ENCODE data around the gene TBXA2R.

The TBXA2R gene

DNA sequence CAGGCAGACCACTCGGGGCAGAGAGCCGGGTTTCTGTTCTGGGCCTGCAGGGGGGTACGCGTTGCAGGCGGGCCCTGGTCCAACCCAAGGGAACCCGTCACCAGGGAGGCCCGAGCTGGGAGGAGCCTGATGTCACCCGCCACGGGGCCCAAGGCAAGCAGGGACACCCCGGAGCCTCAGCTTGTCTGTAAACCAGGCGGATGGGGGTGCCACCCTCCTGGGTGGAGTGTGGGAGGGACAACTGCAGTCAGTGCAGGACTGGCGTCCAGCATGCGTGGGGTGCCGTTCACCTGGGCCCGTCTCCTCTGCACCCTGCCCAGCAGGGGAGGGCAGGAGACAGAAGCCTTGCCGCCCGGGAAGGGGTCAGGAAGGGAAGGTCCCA, 12.9 kb upstream of the TBXA2R start:
- DNase-seq (ENCODE audit: low read depth in 2 of 2): no peak

DNA sequence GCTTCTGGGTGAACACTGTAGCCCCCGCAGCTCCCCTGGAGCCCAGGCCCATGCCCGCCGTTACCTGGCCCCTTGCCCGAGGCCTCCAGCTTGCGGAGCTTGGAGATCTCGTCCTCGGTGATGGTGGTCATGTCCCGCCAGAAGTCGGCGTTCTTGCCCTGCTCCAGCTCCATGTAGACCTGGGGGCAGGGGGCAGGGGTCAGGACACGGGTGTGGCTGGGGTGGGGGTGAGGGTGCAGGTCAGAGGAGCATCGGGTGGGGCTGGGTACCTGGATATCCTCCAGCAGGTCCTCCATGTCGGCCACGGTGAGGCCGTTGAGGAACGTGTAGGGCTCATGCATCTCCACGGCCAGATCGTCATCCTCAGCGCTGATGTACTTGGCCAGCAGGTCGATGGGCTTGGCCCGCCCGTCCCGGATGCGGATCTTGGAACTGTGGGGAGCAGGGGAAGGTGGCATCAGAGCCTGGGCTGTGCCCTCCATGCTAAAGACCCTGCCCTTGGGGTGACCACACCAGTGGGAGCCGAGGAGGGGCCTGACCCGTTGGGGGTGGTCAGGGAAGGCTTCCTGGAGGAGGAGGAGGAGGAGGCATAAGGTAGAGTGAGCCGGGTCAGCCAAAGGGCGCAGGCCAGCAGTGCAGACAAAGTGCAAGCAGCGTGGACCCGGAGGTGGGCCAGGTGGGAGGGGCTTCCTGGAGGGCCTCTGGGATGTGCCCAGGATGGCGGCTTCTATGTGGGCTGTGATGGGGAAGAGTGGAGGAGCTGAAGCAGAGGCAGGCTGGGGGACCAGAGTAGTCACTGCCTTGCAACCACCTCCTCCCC, 12.3 kb upstream of the TBXA2R start:
- DNase-seq (ENCODE audit: low read depth in 2 of 2): no peak

DNA sequence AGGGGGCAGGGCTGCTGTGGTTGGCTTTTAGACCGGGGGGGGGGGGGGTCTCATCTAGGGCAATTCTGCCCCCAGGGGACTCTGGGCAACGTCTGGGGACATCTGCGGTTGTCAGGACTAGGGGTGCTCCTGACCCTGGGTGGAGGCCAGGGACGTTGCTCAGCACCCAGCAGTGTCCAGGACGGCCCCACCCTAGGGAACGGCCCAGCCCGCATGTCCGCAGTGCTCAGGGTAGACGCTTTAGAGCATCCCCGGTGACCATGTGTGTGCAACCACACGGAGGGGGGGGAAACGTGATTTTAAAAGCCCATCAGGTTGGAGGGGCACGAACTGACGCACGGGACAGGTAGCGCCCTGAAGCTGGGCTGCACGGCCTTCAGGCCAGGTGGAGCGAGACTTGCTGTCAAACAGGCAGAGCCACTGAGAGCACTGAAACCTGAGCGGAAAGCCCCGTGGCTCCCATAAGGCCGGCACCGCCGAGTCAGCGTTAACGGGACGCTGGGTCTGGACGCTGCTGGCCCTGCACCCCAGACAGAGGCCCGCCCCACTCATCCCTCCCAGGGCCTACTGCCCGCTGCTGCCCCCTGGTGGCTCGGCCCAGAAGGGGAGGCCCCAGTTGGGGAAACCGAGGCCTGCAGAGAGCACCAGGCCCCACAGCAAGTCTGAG, 11.6 kb upstream of the TBXA2R start:
- DNase-seq (ENCODE audit: low read depth in 2 of 2): peak in 1 of 2 donors; percentile 31

DNA sequence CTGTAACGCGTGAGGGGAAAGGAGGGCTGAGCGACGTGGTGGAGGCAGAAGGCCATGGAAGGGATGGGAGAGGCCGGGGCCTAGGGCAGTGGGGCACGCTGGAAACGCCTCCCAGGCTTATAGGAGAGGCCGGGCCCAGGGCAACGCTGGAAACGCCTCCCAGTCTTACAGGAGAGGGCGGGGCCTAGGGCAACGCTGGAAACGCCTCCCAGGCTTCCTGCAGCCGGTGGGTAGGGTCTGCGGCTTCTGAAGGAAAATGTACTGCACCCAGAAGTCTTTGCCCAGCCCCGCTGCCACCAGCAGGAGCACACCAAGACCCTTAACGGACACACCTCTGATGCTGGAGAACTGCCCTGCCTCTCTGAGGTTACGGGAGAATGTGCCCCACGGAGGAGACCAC, 10.8 kb upstream of the TBXA2R start:
- no peak for DNase-seq (ENCODE audit: low read depth in 2 of 2)

DNA sequence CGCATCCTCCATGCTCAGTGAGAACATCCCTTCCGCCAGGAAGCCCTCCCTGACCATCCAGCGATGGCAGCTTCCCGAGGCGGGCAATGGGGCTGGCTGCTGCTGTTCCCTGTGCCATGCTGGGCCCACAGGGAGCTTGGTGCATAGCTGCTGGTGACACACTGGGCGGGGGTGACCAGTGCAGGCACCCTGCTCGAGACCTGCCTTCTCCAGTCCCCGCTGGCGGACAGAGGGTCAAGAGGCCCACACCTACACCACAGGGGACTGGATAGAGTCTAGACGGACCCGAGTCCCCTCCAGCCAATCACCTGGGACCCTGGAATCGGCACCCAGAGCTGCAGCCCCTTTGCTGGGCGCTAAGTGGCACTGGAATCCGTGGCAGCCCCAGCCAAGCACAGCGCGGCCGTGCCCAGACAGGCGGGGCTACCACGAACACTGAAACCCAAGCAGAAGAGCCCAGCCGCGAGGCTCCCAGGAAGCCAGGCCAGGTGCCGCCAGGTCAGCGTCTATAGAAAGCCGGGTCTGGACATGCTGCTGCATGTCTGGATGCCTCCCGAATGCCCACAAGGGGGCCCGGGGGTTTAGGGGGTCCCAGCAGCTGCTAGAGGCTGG, 9.0 kb upstream of the TBXA2R start:
- DNase-seq (ENCODE audit: low read depth in 2 of 2): no peak

DNA sequence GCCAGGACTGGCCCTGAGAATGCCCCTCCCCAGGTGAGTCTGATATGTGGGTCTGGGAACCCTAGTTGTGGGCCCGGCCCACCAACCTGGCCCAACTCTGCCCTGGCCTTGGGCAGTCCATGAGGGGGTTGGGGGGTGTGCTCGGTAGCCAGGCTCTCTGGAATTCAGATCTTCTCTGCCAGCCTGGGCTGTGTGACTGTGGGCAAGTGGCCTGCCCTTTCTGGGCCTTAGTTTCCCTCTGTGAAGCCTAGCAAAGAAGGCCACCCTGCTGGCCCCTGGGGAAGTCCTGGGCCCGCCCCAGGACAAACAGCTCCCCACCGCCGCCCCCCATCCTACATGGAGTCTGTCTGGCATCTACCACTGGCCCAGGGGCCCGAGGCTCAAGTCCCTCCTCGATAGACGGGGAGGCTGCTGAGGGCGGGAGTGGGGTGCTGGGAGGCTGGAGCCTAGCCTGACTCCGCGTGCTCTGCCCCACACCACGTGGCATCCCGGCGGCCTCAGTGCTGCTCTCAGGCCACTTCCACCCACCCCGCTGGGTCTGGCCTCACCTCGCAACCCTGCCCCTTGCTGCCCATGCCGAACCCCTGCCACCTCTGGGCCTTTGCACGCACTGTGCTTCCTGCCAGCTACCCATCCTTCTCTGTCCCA, 8.3 kb upstream of the TBXA2R start:
- DNase-seq (ENCODE audit: low read depth in 2 of 2): no peak

DNA sequence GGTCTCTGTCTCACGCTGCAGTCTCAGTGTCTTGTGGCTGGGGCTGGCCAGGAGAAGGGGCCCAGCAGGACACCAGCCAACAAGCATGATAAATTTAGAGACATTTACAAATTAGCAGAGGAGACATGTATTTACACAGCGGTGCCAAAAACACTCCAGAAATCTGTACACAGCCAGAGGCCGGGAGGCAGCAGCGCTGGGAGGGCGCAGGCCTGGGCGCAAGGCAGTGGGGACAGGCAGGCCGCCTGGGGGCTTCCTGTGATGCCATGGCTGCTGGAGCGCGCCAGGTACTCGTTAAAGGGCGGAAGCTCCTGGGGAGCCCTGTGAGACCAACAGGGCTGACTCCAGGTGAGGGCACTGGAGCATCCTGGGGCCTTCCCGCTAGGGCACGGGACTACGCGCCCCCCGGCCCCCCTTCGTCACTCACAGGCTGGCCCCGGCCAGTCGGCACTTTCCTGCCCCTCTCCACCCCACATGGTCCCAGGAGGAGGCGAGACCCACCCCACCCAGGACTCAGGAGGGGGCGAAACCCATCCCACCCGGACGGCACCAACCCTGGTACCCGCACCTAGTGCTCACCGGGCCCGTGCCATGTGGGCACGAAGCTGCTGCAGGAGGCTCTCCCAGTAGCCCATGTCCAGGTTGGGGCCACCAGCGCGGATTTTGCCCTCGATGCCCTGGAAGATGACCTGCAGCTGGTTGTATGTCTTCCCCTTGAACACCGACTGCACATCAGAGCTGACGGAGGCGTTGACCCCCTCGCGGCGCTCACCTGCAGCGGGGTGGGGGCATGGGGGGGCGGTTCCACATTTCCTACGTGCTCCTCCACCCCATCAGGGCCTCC, 7.4 kb upstream of the TBXA2R start:
- no peak for DNase-seq (ENCODE audit: low read depth in 2 of 2)

DNA sequence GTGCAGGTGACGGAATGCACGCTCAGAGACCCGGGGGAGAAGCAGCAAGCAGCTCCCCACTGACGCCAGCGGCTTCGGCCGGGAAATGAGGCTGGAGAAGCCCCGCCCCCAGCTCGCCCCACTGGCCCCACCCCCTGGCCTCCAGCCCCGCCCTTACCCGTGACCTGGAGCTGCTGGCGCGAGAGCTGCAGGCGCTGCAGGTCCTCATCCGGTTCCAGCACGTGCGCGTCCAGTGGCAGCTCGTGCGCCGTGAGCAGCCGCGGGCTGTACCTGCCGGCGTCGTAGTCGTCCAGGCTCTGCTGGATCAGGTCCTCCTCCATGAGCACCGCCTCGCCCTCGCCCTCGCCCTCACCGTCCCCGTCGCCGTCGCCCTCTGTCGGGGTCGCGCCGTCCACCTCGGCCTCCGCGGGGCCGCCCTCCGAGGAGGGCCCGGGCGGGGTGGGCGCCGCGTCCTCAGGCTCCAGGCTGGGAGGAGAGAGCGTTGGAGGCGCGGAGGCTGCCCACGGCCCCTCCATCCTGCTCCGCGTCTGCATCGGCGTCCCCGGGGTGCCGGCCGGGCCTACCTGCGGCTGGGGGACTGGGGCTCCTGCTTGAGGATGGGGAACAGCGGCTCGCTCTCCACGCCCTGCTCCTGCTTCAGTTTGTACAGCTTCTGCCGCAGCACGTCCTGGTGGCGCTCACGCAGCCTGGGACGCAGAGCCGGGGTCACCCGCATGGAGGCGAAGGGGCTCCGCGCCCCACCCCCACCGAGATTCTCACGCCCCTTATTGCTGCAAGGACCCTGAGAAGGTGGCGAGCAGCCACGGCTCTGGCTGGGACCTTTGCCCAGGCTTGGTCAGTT, 6.4 kb upstream of the TBXA2R start:
- no peak for DNase-seq (ENCODE audit: low read depth in 2 of 2)

DNA sequence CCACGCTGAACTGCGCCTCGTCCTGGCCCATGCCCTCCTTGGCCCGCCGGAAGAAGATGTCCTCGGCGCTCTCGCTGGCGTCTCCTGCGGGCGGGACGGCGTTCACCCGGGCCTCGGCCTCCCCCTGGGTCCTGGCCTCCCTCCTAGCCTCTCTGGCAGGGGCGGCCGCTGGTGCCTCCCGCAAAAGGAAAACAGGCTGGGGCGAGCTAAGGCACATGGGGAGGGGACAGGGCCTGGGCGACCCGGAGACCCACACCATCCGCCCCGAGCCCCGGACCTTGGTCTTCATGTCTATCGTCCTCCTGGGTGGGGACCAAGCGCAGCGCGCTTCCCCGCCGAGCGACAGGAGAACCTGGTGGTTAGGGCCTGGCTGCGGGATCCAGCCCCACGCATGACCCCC, 5.7 kb upstream of the TBXA2R start:
- no peak for DNase-seq (ENCODE audit: low read depth in 2 of 2)

DNA sequence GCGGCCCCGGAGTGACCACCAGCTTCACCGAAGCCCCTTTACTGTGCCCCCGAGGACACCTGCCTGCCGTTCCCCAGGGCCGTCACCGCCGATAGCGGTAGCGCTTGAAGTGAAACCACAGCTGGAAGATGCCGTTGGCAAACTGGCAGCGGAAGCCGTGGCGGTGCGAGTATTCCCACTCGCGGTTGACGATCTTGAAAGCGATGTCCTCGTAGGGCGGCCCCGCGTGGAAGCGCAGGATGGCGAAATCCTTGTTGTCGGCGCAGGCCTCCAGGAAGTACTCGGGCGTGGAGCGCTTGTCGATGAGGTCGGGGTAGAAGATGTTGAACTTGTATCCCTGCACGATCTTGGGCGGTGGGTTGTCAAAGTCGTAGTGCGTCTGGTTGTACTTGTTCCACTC, 5.2 kb upstream of the TBXA2R start:
- no peak for DNase-seq (ENCODE audit: low read depth in 2 of 2)

DNA sequence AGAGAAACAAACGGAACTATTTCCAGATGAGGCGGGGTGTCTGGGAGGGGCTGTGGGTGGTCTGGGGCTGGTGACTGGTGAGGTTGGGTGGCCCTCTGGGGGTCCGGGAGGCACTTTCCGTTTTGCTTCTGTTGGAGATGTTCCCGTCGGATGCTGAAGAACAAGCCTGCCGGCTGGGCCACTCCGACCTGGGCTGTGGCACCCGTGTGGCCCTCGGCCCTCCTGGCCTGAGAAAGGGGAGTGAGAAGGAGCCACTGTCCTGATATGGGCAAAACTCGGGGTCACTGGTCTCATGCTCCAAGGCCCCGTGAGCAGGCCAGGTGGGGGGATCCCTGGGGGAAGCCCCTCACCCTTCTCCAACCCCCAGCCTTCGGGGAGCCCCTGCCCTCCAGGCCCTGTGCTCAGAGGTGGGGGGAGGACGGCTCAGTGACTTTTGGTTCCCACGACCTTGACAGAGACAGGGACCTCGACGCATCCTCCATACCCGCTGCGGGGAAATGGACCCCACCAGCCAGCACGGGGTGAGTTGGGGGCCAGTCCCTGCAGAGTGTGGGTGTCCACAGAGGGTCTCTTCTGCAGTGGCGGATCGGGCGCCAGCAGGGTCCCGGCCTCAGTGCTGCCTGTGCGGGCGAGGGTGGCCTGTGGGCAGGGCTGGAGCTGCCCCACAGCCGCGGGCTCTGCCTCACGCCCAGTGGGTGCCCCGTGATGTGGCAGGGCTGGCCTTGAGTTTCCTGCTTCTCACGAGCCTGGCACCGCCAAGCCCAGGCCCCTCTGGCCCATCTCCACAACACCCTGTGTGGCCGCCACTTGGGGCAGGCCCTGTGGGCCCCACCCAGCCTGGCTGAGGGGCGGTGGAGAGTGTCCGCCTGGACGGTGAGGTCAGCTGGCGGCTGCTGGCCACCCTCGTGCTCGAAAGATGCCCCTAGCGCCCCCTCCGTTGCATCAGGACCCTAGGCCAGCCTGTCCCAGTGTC, 4.4 kb upstream of the TBXA2R start:
- no peak for DNase-seq (ENCODE audit: low read depth in 2 of 2)

DNA sequence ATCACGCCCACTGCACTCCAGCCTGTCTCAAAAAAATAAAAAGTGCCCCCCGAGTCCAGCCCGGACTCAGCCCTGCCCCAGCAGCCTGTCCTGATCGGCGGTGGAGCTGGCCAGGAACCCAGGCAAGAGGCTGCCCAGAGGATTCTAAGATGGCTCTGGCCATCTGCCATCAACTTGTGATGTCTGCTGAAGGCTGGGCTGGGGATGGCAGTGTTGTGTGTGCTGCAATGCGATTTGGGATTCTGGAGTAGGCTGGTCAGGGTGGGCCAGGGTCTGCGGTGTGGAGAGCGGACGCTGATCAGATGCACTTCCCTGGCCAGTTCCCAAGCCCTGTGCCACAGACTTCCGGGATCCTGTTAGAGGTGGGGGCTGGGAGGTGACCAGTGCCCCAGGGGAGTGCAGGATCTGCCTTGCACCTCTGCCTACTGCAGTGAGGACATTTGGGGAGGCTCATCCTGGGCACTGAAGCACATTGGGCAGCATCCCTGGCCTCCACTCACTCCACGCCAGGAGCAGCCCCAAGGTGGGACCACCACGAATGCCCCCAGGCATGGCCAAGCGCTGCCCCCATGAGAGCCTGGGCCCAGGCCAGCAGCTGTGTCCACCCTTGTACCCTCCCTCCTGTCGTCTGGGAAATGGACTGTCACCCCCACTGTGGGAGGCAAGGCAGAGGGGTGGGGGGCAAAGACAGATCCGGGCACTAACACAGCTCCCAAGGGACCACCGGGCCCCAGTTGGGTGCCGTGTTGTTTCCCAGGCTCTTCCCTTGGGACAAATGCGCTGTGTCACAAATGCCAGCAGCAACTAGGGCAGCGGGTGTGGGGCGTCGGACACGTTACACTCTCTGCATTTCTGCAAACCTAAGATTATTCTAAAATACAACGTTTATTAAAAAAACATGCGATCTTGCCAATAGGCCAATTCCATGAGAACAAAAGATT, 3.4 kb upstream of the TBXA2R start:
- DNase-seq (ENCODE audit: low read depth in 2 of 2): no peak

DNA sequence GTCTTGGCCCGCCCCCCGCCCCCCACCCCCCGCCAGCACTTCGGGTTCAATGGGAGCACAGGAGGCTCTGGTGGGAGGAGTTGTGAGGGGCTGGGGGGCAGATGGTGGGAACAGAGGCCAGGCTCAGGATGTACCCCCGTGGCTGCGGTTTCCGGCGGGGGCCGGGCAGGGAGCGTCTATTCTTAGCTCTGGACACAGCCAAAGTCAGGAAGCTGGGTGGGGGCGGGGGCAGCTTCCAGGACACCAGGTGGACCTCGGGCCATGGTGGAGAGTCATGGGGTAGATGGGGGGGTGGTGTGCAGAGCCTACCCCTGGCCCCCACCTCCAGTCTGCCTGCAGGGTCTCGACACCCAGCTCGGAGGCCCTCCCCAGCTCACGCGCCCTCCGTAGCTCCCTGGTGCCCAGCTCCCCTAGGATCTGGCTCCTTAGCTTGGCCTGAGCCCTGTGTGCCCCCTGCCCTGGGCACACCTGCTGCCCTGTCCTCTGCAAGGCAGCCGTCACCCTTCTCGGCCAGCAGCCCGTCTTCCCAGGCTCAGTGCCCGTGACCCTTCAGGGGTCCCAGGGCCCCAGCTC, 2.2 kb upstream of the TBXA2R start:
- no peak for DNase-seq (ENCODE audit: low read depth in 2 of 2)

DNA sequence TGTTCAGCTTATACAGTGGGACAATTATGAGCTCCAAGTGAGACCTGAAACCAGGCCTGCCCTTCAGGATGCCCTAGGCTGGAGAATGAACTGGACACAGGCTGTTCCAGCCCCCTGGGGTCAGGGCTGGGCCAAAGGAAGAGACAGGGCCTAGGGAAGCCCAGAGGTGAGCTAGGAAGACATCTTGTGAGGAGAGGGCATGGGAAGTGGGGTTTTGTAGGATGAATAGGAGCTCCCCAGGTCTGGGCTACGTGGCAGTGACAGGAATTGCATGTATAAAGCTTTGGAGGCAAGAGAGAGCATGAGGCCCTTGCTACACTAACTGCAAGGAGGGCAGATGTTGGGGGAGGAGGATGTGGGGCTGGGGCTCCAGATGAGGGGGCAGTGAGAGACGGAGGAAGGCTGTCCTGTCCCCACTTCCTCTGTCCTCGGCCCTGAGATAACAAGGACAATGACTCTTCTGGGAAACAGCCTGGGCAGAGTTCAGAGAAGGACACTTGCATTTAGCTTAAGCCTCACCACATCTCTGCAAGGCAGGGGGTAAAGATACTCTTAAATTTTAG, 1.5 kb upstream of the TBXA2R start:
- DNase-seq (ENCODE audit: low read depth in 2 of 2): no peak

DNA sequence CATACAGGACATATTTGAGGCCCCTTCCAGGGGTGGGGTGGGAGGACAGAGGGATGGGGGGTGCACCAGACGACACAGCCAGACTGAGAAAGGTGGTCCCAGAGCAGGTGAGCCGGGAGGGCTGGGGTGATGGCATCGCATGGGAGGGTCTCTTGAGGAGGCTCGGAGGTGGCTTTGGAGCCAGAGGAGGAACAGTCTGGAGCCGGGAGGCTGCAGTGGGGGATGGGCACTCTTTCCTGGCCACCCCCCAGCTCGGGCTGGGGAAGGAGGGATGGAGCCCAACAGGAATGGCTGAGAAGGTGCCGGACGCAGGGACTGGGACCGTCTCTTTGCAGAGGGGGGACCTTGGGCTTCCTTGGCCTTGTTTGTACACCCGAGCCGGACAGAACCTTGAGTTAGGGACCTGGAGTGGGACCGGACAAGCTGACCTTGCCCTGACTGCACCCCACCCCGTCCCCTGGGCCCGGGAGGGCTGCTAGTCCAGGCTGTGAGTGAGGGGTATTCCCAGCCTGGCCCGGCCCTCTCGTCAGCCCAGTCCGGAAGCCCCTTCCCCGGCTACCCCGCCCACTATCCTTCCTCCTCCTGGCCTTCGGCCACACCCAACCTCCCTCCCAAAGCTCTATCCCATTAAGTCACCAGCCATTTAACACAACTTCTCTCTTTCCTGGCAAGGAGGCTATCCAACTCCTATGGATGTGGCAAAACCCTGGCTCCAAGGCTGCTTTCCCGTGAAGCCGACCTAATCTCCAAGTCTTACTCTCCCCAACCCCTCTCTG, 816 bp upstream of the TBXA2R start:
- DNase-seq (ENCODE audit: low read depth in 2 of 2): no peak

DNA sequence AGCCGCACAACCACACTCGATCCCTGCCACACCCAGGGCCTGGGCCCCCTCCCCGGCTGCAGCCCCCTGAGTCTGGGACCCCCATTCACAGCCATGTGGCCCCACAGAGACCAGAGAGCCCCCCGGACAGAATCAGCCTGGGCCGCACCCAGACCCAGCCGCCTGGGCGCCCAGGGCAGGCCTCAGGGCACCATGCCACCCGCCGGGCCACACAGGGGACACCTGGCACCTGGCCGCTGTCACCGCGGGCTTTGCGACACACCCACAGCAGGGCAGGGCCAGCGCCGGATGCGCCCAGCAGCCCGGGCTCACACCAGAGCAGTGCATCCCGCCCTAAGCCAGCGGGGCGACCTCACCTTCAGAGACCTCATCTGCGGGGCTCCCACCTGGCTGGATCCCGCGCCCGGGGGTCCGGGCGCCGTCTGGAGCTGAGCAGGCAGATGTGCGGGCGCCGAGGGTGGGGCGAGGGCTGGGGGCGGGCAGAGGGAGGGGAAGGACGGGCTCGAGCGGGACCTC, 443 bp downstream of the TBXA2R start:
- DNase-seq (ENCODE audit: low read depth in 2 of 2): no peak

DNA sequence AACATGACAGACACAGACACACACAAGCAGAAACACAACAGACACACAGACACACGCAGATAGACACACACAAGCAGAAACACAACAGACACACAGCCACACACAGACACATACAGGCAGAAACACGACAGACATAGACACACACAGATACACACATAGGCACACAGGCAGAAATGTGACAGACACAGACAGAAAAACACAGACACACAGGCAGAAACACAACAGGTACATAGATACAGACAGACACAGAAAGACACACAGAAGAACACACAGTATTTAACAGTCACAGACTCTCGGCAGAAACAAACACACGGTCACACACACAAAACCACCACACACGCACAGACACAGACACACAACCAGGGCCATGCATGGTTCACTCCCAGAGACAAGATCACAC, 905 bp downstream of the TBXA2R start:
- DNase-seq (ENCODE audit: low read depth in 2 of 2): no peak
